K562 (cell line): Measurements from ENCODE around the gene POMP. TPM values are rescaled to one million over a fixed set of nuclear protein-coding genes. Genes with fewer than 3 reads are reported as not detected.

Experiments
- ATAC-seq: fragments of 200-7000 bp; cut with Tn5 transposase; 3 replicates; pipeline ENCODE4 v1.9.1; 2020; ENCODE audit warnings: moderate library complexity
- BruUV-seq: library from RNA; stranded (reverse); fragments of 400-500 nt; replicated peaks from 2 replicates; lab custom pipeline; 2021; lab: Mats Ljungman, UMichigan
- CTCF ChIA-PET: fragments of 300-600 bp; formaldehyde crosslinking; extraction: SDS; loops from one replicate; lab custom pipeline; 2021; ENCODE audit warnings: low intra/inter-chr PET ratio; lab: Yijun Ruan, JAX
- POLR2A ChIA-PET: fragments of 300-600, 350-650 bp; sonication (Branson Sonifier 250); formaldehyde crosslinking; extraction: SDS; loops from one replicate; lab custom pipeline; 2021; ENCODE audit warnings: antibody characterized with exemption, inconsistent platforms; lab: Yijun Ruan, JAX
- DNase-seq, 4 experiments: peaks; one replicate each; pipeline versions ENCODE4 v3.0.0 to v3.0.0-alpha.2; 2011 to 2018; ENCODE audit warnings: low spot score in 3 of 4, mixed read lengths in 3 of 4; ENCODE audit errors: extremely low read depth in 1 of 4
- FAIRE-seq: peaks from 2 replicates; lab custom pipeline; 2011; peaks lifted over from hg19 to GRCh38; lab: Jason Lieb, UNC
- H2AFZ ChIP-seq: 2 replicates; pipeline ENCODE4 v1.6.0; 2011; ENCODE audit warnings: low read depth, low read length, control low read depth, inconsistent platforms
- H3K27ac ChIP-seq: fragments of 200-600 bp; 3 replicates; pipeline ENCODE4 v1.8.0; 2011; ENCODE audit warnings: low read depth, mild to moderate bottlenecking, control low read depth, inconsistent platforms, low read length, moderate library complexity, mixed read lengths; ENCODE audit errors: extremely low read depth
- H3K27me3 ChIP-seq, 2 experiments: fragments of 300-600 bp in 1 of 2; 2 replicates in 1 of 2; 3 replicates in 1 of 2; pipeline versions ENCODE4 v1.6.0 to v1.8.0; 2011; ENCODE audit warnings: inconsistent platforms in 2 of 2, low read length in 2 of 2, mild to moderate bottlenecking in 1 of 2, mixed read lengths in 1 of 2, moderate library complexity in 1 of 2; ENCODE audit not compliant: control insufficient read depth in 2 of 2, insufficient read depth in 2 of 2
- H3K36me3 ChIP-seq: fragments of 300-600 bp; 3 replicates; pipeline ENCODE4 v1.8.0; 2011; ENCODE audit warnings: mild to moderate bottlenecking, low read length, inconsistent platforms; ENCODE audit not compliant: control insufficient read depth, insufficient read depth
- H3K4me1 ChIP-seq, 2 experiments: fragments of 200-600 bp in 1 of 2; replicated peaks in 1 of 2; 2 replicates in 1 of 2; 3 replicates in 1 of 2; pipeline versions ENCODE4 v1.5.1 to v1.8.0; 2011; ENCODE audit warnings: inconsistent platforms in 2 of 2, low read length in 2 of 2, mild to moderate bottlenecking in 1 of 2, mixed read lengths in 1 of 2, moderate library complexity in 1 of 2; ENCODE audit not compliant: control insufficient read depth in 2 of 2, insufficient read depth in 2 of 2
- H3K4me2 ChIP-seq: 2 replicates; pipeline ENCODE4 v1.6.1; 2011; ENCODE audit warnings: low read length, control low read depth, inconsistent platforms, mixed read lengths; ENCODE audit not compliant: insufficient read depth
- H3K4me3 ChIP-seq: fragments of 200-600 bp; sonication (generic), shearing (Covaris generic); 2 replicates; pipeline ENCODE4 v1.5.1; 2016; ENCODE audit warnings: control low read depth, inconsistent platforms
- H3K79me2 ChIP-seq: fragments of 200-600 bp; 3 replicates; pipeline ENCODE4 v1.8.0; 2011; ENCODE audit warnings: low read length, inconsistent platforms; ENCODE audit not compliant: control insufficient read depth, insufficient read depth
- H3K9ac ChIP-seq, 2 experiments: 2 replicates each; pipeline versions ENCODE4 v1.6.0 to v1.6.1; 2011; ENCODE audit warnings: low read depth in 2 of 2, low read length in 2 of 2, control low read depth in 1 of 2, inconsistent platforms in 1 of 2, mild to moderate bottlenecking in 1 of 2, mixed read lengths in 1 of 2; ENCODE audit not compliant: insufficient read depth in 1 of 2
- H3K9me1 ChIP-seq: one replicate; pipeline ENCODE4 v1.6.0; 2011; ENCODE audit warnings: inconsistent platforms, mild to moderate bottlenecking, low read length, moderate library complexity; ENCODE audit not compliant: control insufficient read depth, insufficient read depth
- H3K9me3 ChIP-seq: replicated peaks from 2 replicates; pipeline ENCODE4 v1.5.1; 2011; ENCODE audit warnings: low read depth, low read length, inconsistent platforms; ENCODE audit not compliant: control insufficient read depth, insufficient read depth
- H4K20me1 ChIP-seq: replicated peaks from 2 replicates; pipeline ENCODE4 v1.6.1; 2011; ENCODE audit warnings: low read length, inconsistent platforms, mixed read lengths; ENCODE audit not compliant: control insufficient read depth, insufficient read depth
- MEIS2 ChIP-seq: fragments of 450-650 bp; IDR thresholded peaks from 2 replicates; pipeline ENCODE4 v1.6.1; 2014; ENCODE audit warnings: mild to moderate bottlenecking; ENCODE audit not compliant: partially characterized antibody
- PKNOX1 ChIP-seq: fragments of 450-650 bp; IDR thresholded peaks from 2 replicates; pipeline ENCODE4 v1.6.1; 2016
- SMARCE1 ChIP-seq: fragments of 450-650 bp; IDR thresholded peaks from 2 replicates; pipeline ENCODE4 v1.7.1; 2016; ENCODE audit warnings: mild to moderate bottlenecking
- ZNF224 ChIP-seq: sonication (generic); formaldehyde crosslinking; IDR thresholded peaks from 2 replicates; pipeline ENCODE4 v1.8.0; 2022; ENCODE audit warnings: mild to moderate bottlenecking, missing genetic modification reagents
- WGBS: fragments of 100-300 bp; shearing (Covaris generic); methylation state at CpG from one replicate; pipeline ENCODE4 v1.1.6; 2016; ENCODE audit warnings: low coverage, mixed read lengths; ENCODE audit not compliant: insufficient coverage; ENCODE audit errors: missing lambda C conversion rate; 5-methylcytosine and 5-hydroxymethylcytosine counted together
- in situ Hi-C: fragments of 300-500 bp; cut with MboI; formaldehyde crosslinking; loops from 4 replicates; pipeline ENCODE4 v1.15.0; 2018; ENCODE audit warnings: inconsistent platforms, mixed read lengths
- intact Hi-C: fragments of 100-400 bp; cut with micrococcal nuclease; formaldehyde crosslinking; loops from 2 replicates; pipeline ENCODE4 v1.14.2; 2022
- polyA plus RNA-seq, 8 experiments: library from polyadenylated mRNA; depleted of rRNA in 4 of 8; stranded (reverse) in 5 of 8; unstranded in 3 of 8; fragments of >200 nt; fragmentation: Nextera tagmentation in 2 of 8; fragmentation: Illumina TruSeq in 1 of 8; extraction: Ambion mirVana in 2 of 8; extraction: Trizol in 1 of 8; gene quantifications; 2 replicates each; pipeline versions ENCODE4 v1.2.1 to v1.2.3, GENCODE V29; 2011 to 2014; ENCODE audit warnings: inconsistent platforms in 1 of 8, missing spikeins in 1 of 8
- total RNA-seq, 7 experiments: library from RNA; depleted of rRNA in 6 of 7; stranded (reverse); fragments of >200 nt in 6 of 7; fragmentation: Illumina TruSeq in 2 of 7; extraction: Trizol in 2 of 7; gene quantifications; 2 replicates each; pipeline versions ENCODE4 v1.2.1 to v1.2.3, GENCODE V29; 2011 to 2021; ENCODE audit warnings: low replicate concordance in 1 of 7

Gene POMP
- total and polyA plus RNA-seq, 9 of the 15 experiments (the other 6 are each of a cell fraction or from before 2014, with no cell fraction given) = 69.2 to 647 (median 118) TPM

GRCh38 chr13:28710161-28710560 is 51.2 kb downstream of the POMP start:
- in situ Hi-C loops (no loop called here), intact Hi-C loops (no loop called here)
- ATAC-seq (no peak), FAIRE-seq (no peak), DNase-seq (no peak)
- no peak overlapping the region for H3K9ac ChIP-seq
- no peaks in the 10 kb centered on the region for H3K79me2 ChIP-seq
- 28% methylated on average over 4 of the region's 4 CpGs for WGBS
- POLR2A ChIA-PET = interaction anchor here (0.5 kb wide), 1 partner anchor 50 kb away, joined by 3 read pairs; no protein-coding TSS in a partner anchor
- no TSS peak for BruUV-seq
- CTCF ChIA-PET = no interaction called here
- H3K9me1 ChIP-seq = no peaks in the 10 kb centered on the region
- no peaks in the 10 kb centered on the region for H3K27me3 ChIP-seq
- H4K20me1 ChIP-seq = no peaks in the 10 kb centered on the region
- peaks cover 0 to 8% of the 10 kb centered on the region in 2 experiments; a peak in 3 of 5 replicates for H3K4me1 ChIP-seq
- no peak overlapping the region for H3K27ac ChIP-seq
- H3K4me2 ChIP-seq = no peak overlapping the region
- H3K9me3 ChIP-seq = no peaks in the 10 kb centered on the region
- H3K4me3 ChIP-seq = no peak overlapping the region
- no peaks in the 10 kb centered on the region for H3K36me3 ChIP-seq
- no peak overlapping the region for H2AFZ ChIP-seq
- TF ChIP-seq ZNF224 (CRISPR knock-in tag) = no peak

- in situ Hi-C loops (no loop called here), intact Hi-C loops (no loop called here)
- ChIA-PET POLR2A (interaction anchor here (2.0 kb wide), 1 partner anchor 21 kb away, joined by 4 read pairs; no protein-coding TSS in a partner anchor), CTCF (no interaction called here)
- Histone ChIP-seq H3K79me2 (no peaks in the 10 kb centered on the region), H3K4me1 (peaks cover 0 to 11% of the 10 kb centered on the region in 2 experiments; a peak in 3 of 5 replicates), H3K27ac (no peak overlapping the region), H2AFZ (no peak overlapping the region), H3K9me3 (no peaks in the 10 kb centered on the region), H3K9me1 (no peaks in the 10 kb centered on the region), H3K36me3 (no peaks in the 10 kb centered on the region), H4K20me1 (no peaks in the 10 kb centered on the region), H3K9ac (no peak overlapping the region), H3K4me2 (no peak overlapping the region), H3K4me3 (no peak overlapping the region), H3K27me3 (no peaks in the 10 kb centered on the region; a peak in 1 of 5 replicates)
- ATAC-seq (no peak), DNase-seq (no peak), FAIRE-seq (no peak)
- TF ChIP-seq SMARCE1 (no peak), PKNOX1 (peak; percentile 35; the same call in 1 of the 2 replicates), MEIS2 (peak; percentile 56)
- 11% methylated on average over 1 of the region's 1 CpG for WGBS
- BruUV-seq = no TSS peak
Measured at GRCh38 chr13:28714651-28715050, 55.7 kb downstream of the POMP start.
